Pancreas (tissue), 10 donors: ENCODE data around the gene FAM168A. TPM values are rescaled to one million over a fixed set of nuclear protein-coding genes. Genes with fewer than 3 reads are reported as not detected.
A peak's percentile ranks its signal among the peaks of the same experiment; 100 is the strongest.

Source experiments
- ATAC-seq, 4 donors: fragments of 200-7000 bp; cut with Tn5 transposase; one replicate each; pipeline versions ENCODE4 v1.8.0 to v1.9.1; 2020; ENCODE audit warnings: mild to moderate bottlenecking in 4 of 4, moderate library complexity in 4 of 4
- DNase-seq, 6 donors: peaks; one replicate each; pipeline ENCODE4 v3.0.0-alpha.2; 2020
- FAIRE-seq: peaks from 2 replicates; lab custom pipeline; 2012; peaks lifted over from hg19 to GRCh38; lab: Jason Lieb, UNC
- H3K27ac ChIP-seq, 4 donors: fragments of 200-600 bp; sonication (generic); 1 replicate in 3 of 4; 2 replicates in 1 of 4; pipeline versions ENCODE4 v1.5.0 to v1.8.0; 2020
- H3K27me3 ChIP-seq, 4 donors: fragments of 200-600 bp; one replicate each; pipeline ENCODE4 v1.8.0; 2021
- H3K36me3 ChIP-seq, 3 donors: fragments of 200-600 bp; sonication (generic) in 1 of 3; one replicate each; pipeline versions ENCODE4 v1.5.0 to v1.8.0; 2020 to 2021
- H3K4me1 ChIP-seq, 3 donors: fragments of 200-600 bp; one replicate each; pipeline ENCODE4 v1.8.0; 2021
- H3K4me3 ChIP-seq, 4 donors: fragments of 200-600 bp; sonication (generic) in 2 of 4; one replicate each; pipeline versions ENCODE4 v1.5.0 to v1.8.0; 2020 to 2021
- H3K9me3 ChIP-seq, 4 donors: fragments of 200-600 bp; one replicate each; pipeline ENCODE4 v1.8.0; 2021
- WGBS, 2 donors: extraction: QIAGEN DNeasy Blood & Tissue Kit; methylation state at CpG; one replicate each; pipeline ENCODE4 v1.1.7; 2013; 5-methylcytosine and 5-hydroxymethylcytosine counted together
- intact Hi-C, 3 donors: fragments of 100-400 bp; cut with DNase I; formaldehyde crosslinking; loops; one replicate each; pipeline versions ENCODE4 v1.11.1 to v1.14.2; 2022
- polyA plus RNA-seq, 2 donors: library from polyadenylated mRNA; stranded (reverse); fragments of 200-250 nt; gene quantifications; one replicate each; pipeline ENCODE4 v1.2.3, GENCODE V29; 2013
- total RNA-seq, 6 donors: library from RNA; stranded (reverse); fragmentation: NEBNext Ultra II Directional in 4 of 6; extraction: Animal tissue kit (Norgen Biotek cat#: 25700) in 4 of 6; gene quantifications; one replicate each; pipeline versions ENCODE4 v1.2.1 to v1.2.4, GENCODE V29; 2021 to 2023
- TF ChIP-seq, protein P1 (sequence below), 4 donors: fragments of 200-600 bp; sonication (generic) in 3 of 4; IDR thresholded peaks; one replicate each; pipeline versions ENCODE4 v1.5.0 to v1.8.0; 2021; ENCODE audit warnings: antibody characterized with exemption in 4 of 4
- donor health status: healthy with polysubstance abuse.
- donor health status: DM: no; HTN: no; CAD: no; lungs with moderate emphysema.
- donor health status: DM: no; HTN: no; CAD: no.
- donor health status: control.
- donor health status: control.
- donor health status: Bipolar disorder and iron deficiency.
- donor health status: DM: yes; HTN: yes; CAD: no.
- donor health status: DM: no; HTN: no; CAD: no.
- donor health status: DM: no; HTN: no; CAD: no.
- donor health status: DM: yes; HTN: yes; CAD: no.

FAM168A gene
- total and polyA plus RNA-seq, 8 donors = 4.9 to 22.5 (median 13.4) TPM

DNA sequence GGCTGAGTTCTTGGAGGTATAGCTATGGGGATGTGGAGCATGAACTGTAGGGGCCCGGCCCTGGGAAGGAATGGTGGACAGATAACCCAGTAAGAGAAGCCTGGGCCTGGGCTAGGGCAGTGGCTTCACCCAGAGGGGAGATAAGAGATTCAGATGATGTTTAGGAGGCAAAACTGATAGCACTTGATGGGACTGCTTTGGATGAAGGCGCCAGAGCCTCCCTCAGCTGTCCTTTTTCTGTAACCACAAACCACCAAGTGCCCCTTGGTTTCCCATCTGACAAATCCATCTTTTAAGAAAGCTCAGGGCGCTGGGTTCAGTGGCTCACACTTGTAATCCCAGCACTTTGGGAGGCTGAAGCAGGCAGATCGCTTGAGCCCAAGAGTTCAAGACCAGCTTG, 198.3 kb downstream of the FAM168A start:
- no peak for ATAC-seq
- TF ChIP-seq, protein P1, sequence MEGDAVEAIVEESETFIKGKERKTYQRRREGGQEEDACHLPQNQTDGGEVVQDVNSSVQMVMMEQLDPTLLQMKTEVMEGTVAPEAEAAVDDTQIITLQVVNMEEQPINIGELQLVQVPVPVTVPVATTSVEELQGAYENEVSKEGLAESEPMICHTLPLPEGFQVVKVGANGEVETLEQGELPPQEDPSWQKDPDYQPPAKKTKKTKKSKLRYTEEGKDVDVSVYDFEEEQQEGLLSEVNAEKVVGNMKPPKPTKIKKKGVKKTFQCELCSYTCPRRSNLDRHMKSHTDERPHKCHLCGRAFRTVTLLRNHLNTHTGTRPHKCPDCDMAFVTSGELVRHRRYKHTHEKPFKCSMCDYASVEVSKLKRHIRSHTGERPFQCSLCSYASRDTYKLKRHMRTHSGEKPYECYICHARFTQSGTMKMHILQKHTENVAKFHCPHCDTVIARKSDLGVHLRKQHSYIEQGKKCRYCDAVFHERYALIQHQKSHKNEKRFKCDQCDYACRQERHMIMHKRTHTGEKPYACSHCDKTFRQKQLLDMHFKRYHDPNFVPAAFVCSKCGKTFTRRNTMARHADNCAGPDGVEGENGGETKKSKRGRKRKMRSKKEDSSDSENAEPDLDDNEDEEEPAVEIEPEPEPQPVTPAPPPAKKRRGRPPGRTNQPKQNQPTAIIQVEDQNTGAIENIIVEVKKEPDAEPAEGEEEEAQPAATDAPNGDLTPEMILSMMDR (IDR thresholded peaks at IDR 0.05) = no peak
- DNase-seq = no peak
- no peak overlapping the region for H3K27ac ChIP-seq
- no peaks in the 10 kb centered on the region for H3K36me3 ChIP-seq
- no peak overlapping the region for H3K4me3 ChIP-seq
- intact Hi-C loops = loop anchor here in 2 of 3 donors (10.0 kb wide), 3 partner anchors 105 to 265 kb away; no protein-coding TSS in a partner anchor
- WGBS, 2 donors = 80 to 82% methylated on average over 4 of the region's 4 CpGs
- no peaks in the 10 kb centered on the region for H3K9me3 ChIP-seq
- FAIRE-seq = no peak
- H3K27me3 ChIP-seq = no peaks in the 10 kb centered on the region
- no peaks in the 10 kb centered on the region for H3K4me1 ChIP-seq

DNA sequence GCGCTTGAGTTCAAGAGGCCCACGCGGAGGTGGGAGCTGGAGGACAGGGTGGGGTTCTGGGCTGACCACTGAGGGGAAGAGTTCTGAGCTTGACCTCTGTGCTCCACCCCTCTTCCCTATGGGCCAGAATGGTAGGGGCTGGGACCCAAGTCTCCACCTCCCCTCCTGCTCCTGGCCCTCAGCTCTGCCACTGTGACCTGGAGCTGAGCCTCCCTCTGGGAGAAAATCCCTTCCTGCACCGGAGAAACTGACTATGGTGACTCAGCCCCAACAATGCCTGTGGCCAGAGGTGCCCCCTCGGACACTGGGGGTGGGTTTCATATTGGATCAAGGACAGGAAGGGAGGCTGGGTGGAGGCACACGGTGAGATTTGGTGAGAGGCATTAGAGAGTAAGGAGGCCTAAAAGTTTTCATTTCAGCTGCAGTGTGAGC, 198.7 kb downstream of the FAM168A start:
- no peak overlapping the region for H3K4me3 ChIP-seq
- no peak for FAIRE-seq
- TF ChIP-seq, protein P1 (IDR thresholded peaks at IDR 0.05) = no peak
- H3K4me1 ChIP-seq = no peaks in the 10 kb centered on the region
- no peak for ATAC-seq
- WGBS, 2 donors = 73 to 84% methylated on average over 6 of the region's 6 CpGs
- intact Hi-C loops = loop anchor here in 2 of 3 donors (10.0 kb wide), 2 partner anchors 104 to 256 kb away; no protein-coding TSS in a partner anchor
- DNase-seq = peak in 1 of 6 donors; percentile 29
- no peaks in the 10 kb centered on the region for H3K9me3 ChIP-seq
- H3K36me3 ChIP-seq = no peaks in the 10 kb centered on the region
- H3K27ac ChIP-seq = no peak overlapping the region
- no peaks in the 10 kb centered on the region for H3K27me3 ChIP-seq

DNA sequence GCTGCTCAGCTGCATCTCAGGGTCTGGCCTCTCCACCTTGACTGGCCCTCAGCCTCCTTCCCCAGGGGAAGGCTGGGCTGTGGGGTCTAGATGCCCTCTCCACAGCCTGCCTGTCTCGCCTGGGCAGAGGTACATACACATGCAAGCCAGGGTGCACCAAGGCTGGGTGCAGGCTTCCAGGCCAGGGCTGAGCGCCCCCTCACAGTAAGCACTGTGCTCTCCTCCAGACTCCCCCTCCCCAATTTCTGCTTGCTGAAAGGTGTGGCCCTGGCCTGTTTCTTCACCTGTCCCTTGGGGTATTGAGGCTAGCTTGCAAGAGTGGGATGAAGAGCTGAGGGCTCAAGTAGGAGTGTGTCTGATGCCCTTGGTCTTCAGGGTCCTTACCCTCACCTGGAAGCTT, 199.2 kb downstream of the FAM168A start:
- DNase-seq (peak in 1 of 6 donors; percentile 44), ATAC-seq (no peak), FAIRE-seq (no peak)
- Histone ChIP-seq H3K27ac (no peak overlapping the region), H3K4me1 (no peaks in the 10 kb centered on the region), H3K4me3 (no peak overlapping the region), H3K9me3 (no peaks in the 10 kb centered on the region), H3K36me3 (no peaks in the 10 kb centered on the region), H3K27me3 (no peaks in the 10 kb centered on the region)
- TF ChIP-seq, protein P1 (IDR thresholded peaks at IDR 0.05) = no peak
- intact Hi-C loops = loop anchor here in 2 of 3 donors (10.0 kb wide), 2 partner anchors 104 to 256 kb away; no protein-coding TSS in a partner anchor
- 80 to 90% methylated on average over 2 of the region's 2 CpGs for WGBS, 2 donors

DNA sequence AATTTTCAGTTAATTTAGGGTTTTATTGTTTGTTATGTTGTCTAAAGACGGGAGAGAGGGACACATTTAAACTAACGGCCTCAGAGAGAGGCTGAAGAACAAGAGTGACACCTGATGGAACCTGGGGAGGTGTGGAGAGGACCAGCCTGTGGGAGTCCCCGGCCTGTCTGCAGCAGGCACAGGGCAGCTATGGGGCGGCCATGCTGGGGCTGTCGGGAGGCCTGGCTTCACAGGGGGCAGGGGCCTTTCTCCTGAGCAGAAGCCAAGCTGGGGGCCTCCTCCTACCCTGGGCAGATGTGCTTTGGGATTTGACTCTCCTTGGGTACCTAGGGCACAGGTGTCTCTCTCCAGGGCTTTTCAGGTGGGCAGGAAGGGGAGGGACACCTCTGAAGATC, 199.8 kb downstream of the FAM168A start:
- 65 to 70% methylated on average over 5 of the region's 5 CpGs for WGBS, 2 donors
- H3K27me3 ChIP-seq = no peaks in the 10 kb centered on the region
- no peaks in the 10 kb centered on the region for H3K36me3 ChIP-seq
- ATAC-seq (no peak), DNase-seq (peak in 1 of 6 donors; percentile 35), FAIRE-seq (no peak)
- TF ChIP-seq, protein P1 (IDR thresholded peaks at IDR 0.05) = no peak
- H3K4me3 ChIP-seq = no peak overlapping the region
- no peaks in the 10 kb centered on the region for H3K4me1 ChIP-seq
- intact Hi-C loops = loop anchor here in 2 of 3 donors (10.0 kb wide), 2 partner anchors 103 to 257 kb away; no protein-coding TSS in a partner anchor
- no peak overlapping the region for H3K27ac ChIP-seq
- H3K9me3 ChIP-seq = no peaks in the 10 kb centered on the region

DNA sequence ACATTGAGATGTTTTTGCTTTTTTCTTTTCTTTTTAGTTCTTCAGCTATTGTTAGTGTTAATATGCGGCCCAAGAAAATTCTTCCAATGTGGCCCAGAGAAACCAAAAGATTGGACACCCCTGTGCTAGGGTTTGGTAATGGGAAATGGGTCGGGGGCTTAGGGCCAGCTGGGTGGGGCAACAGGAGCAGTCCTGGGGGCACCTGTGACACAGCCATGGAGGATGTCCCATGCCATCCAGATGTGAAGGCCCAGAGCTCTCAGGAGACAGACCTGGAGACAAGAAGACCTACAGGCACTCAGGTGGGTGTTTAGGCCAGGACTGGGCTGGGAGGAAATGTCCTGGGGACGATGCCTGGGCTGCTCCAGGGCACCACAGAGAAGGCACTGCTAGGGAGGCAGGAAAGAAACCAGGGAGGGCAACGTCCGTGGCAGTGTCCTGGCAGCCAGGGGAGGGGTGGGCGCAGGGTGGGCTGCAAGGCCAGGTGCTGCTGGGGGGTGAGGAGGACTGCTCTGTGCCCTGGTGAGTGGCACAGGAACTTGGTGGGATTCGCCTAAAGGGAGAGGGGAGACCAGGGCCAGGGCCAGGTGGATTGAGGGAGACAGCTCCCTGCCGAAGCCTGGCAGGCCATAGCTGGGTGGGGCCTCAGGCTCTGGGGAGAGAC, 200.3 kb downstream of the FAM168A start:
- no peaks in the 10 kb centered on the region for H3K27me3 ChIP-seq
- FAIRE-seq = no peak
- no peak overlapping the region for H3K27ac ChIP-seq
- intact Hi-C loops = loop anchor here in 2 of 3 donors (10.0 kb wide), 2 partner anchors 103 to 257 kb away; no protein-coding TSS in a partner anchor
- no peaks in the 10 kb centered on the region for H3K4me1 ChIP-seq
- H3K9me3 ChIP-seq = no peaks in the 10 kb centered on the region
- H3K4me3 ChIP-seq = no peak overlapping the region
- TF ChIP-seq, protein P1 (IDR thresholded peaks at IDR 0.05) = no peak
- WGBS, 2 donors = 76 to 88% methylated on average over 8 of the region's 8 CpGs
- ATAC-seq = no peak
- H3K36me3 ChIP-seq = no peaks in the 10 kb centered on the region
- peak in 1 of 6 donors; percentile 42 for DNase-seq
